SK-N-SH treated with all-trans-retinoic acid at 6 μM for 48 hours (cell line): Measurements from ENCODE around the gene SEC23B.

Experiments used
- ATAC-seq: fragments of 200-7000 bp; cut with Tn5 transposase; 3 replicates; pipeline ENCODE4 v1.9.1; 2020; ENCODE audit warnings: mild to moderate bottlenecking, moderate library complexity
- ARNTL ChIP-seq: fragments of 450-650 bp; formaldehyde crosslinking; IDR thresholded peaks from 2 replicates; pipeline ENCODE4 v1.5.0; 2020; ENCODE audit warnings: low read depth, mild to moderate bottlenecking, moderate library complexity, borderline replicate concordance
- BACH2 ChIP-seq: fragments of 250-450 bp; sonication (Bioruptor Pico); IDR thresholded peaks from 2 replicates; pipeline ENCODE4 v1.9.0; 2021; ENCODE audit warnings: mild to moderate bottlenecking, borderline replicate concordance
- CREB5 ChIP-seq: fragments of 250-450 bp; sonication (Bioruptor Pico); IDR thresholded peaks from 2 replicates; pipeline ENCODE4 v1.5.1; 2020; ENCODE audit warnings: low read depth, mild to moderate bottlenecking, moderate library complexity
- CSDC2 ChIP-seq: fragments of 250-450 bp; sonication (Bioruptor Pico); IDR thresholded peaks from 2 replicates; pipeline ENCODE4 v1.5.0; 2020; ENCODE audit warnings: mild to moderate bottlenecking, moderate library complexity
- ESRRG ChIP-seq: fragments of 250-450 bp; sonication (Bioruptor Pico); IDR thresholded peaks from 2 replicates; pipeline ENCODE4 v1.6.1; 2021; ENCODE audit warnings: mild to moderate bottlenecking
- GLIS3 ChIP-seq: fragments of 250-450 bp; sonication (Bioruptor Pico); IDR thresholded peaks from 2 replicates; pipeline ENCODE4 v1.5.0; 2020; ENCODE audit warnings: mild to moderate bottlenecking, moderate library complexity
- ISL1 ChIP-seq: fragments of 250-450 bp; sonication (Bioruptor Pico); IDR thresholded peaks from 2 replicates; pipeline ENCODE4 v2.1.2; 2022; ENCODE audit warnings: mild to moderate bottlenecking, moderate library complexity
- OSR1 ChIP-seq: fragments of 250-450 bp; sonication (Bioruptor Pico); IDR thresholded peaks from 2 replicates; pipeline ENCODE4 v1.8.0; 2022; ENCODE audit warnings: moderate library complexity, mild to moderate bottlenecking, inconsistent platforms
- PATZ1 ChIP-seq: fragments of 250-450 bp; sonication (Bioruptor Pico); IDR thresholded peaks from 2 replicates; pipeline ENCODE4 v1.8.0; 2020; ENCODE audit warnings: mild to moderate bottlenecking, moderate library complexity, borderline replicate concordance
- POU6F1 ChIP-seq: fragments of 250-450 bp; sonication (Bioruptor Pico); IDR thresholded peaks from 2 replicates; pipeline ENCODE4 v1.8.0; 2021; ENCODE audit warnings: low read depth, mild to moderate bottlenecking, moderate library complexity, borderline replicate concordance
- RARB ChIP-seq: fragments of 250-450 bp; sonication (Bioruptor Pico); IDR thresholded peaks from 2 replicates; pipeline ENCODE4 v1.8.0; 2021; ENCODE audit warnings: mild to moderate bottlenecking, moderate library complexity
- SNAI2 ChIP-seq: fragments of 250-450 bp; sonication (Bioruptor Pico); IDR thresholded peaks from 2 replicates; pipeline ENCODE4 v1.5.0; 2020; ENCODE audit warnings: mild to moderate bottlenecking, moderate library complexity
- TCF4 ChIP-seq: fragments of 250-450 bp; sonication (Bioruptor Pico); IDR thresholded peaks from 2 replicates; pipeline ENCODE4 v1.8.0; 2021; ENCODE audit warnings: mild to moderate bottlenecking, moderate library complexity, borderline replicate concordance
- TOX ChIP-seq: fragments of 250-450 bp; sonication (Bioruptor Pico); IDR thresholded peaks from 2 replicates; pipeline ENCODE4 v1.8.0; 2021; ENCODE audit warnings: mild to moderate bottlenecking, moderate library complexity, borderline replicate concordance
- TSHZ2 ChIP-seq: fragments of 250-450 bp; sonication (Bioruptor Pico); IDR thresholded peaks from 2 replicates; pipeline ENCODE4 v1.5.0; 2020; ENCODE audit warnings: mild to moderate bottlenecking, moderate library complexity
- ZC3H10 ChIP-seq: fragments of 250-450 bp; sonication (Bioruptor Pico); IDR thresholded peaks from 2 replicates; pipeline ENCODE4 v1.5.1; 2021; ENCODE audit warnings: mild to moderate bottlenecking, moderate library complexity
- ZFP3 ChIP-seq: fragments of 250-450 bp; sonication (Bioruptor Pico); IDR thresholded peaks from 2 replicates; pipeline ENCODE4 v1.5.0; 2020; ENCODE audit warnings: mild to moderate bottlenecking, moderate library complexity
- ZFP30 ChIP-seq: fragments of 450-650 bp; formaldehyde crosslinking; IDR thresholded peaks from 2 replicates; pipeline ENCODE4 v1.5.0; 2022; ENCODE audit warnings: mild to moderate bottlenecking, moderate library complexity
- ZNF565 ChIP-seq: fragments of 450-650 bp; formaldehyde crosslinking; conservative IDR thresholded peaks from 2 replicates; pipeline ENCODE4 v1.5.0; 2020; ENCODE audit warnings: low read depth, mild to moderate bottlenecking, moderate library complexity
- ZNF70 ChIP-seq: fragments of 450-650 bp; formaldehyde crosslinking; IDR thresholded peaks from 2 replicates; pipeline ENCODE4 v1.5.0; 2020; ENCODE audit warnings: mild to moderate bottlenecking, moderate library complexity
- ZNF8 ChIP-seq: fragments of 450-650 bp; formaldehyde crosslinking; IDR thresholded peaks from 2 replicates; pipeline ENCODE4 v1.5.0; 2020; ENCODE audit warnings: mild to moderate bottlenecking, moderate library complexity

The SEC23B gene

GRCh38 chr20:18533491-18533890 lies 25.8 kb downstream of the SEC23B start:
- ATAC-seq: no peak
- no peak for TF ChIP-seq BACH2 (CRISPR knock-in tag)

GRCh38 chr20:18533978-18534644 lies 26.4 kb downstream of the SEC23B start:
- no peak for ATAC-seq
- TF ChIP-seq ZFP3 (CRISPR knock-in tag) (no peak), ZC3H10 (CRISPR knock-in tag) (no peak)

GRCh38 chr20:18537651-18538050 lies 29.9 kb downstream of the SEC23B start:
- ATAC-seq: no peak
- TF ChIP-seq ZNF565: no peak
- TF ChIP-seq ARNTL (CRISPR knock-in tag): no peak
- no peak for TF ChIP-seq PATZ1 (CRISPR knock-in tag)
- no peak for TF ChIP-seq SNAI2 (CRISPR knock-in tag)
- TF ChIP-seq TSHZ2 (CRISPR knock-in tag): no peak
- no peak for TF ChIP-seq ZFP30 (CRISPR knock-in tag)
- no peak for TF ChIP-seq BACH2 (CRISPR knock-in tag)
- no peak for TF ChIP-seq CREB5 (CRISPR knock-in tag)
- TF ChIP-seq RARB (CRISPR knock-in tag): no peak
- no peak for TF ChIP-seq POU6F1 (CRISPR knock-in tag)
- no peak for TF ChIP-seq ZFP3 (CRISPR knock-in tag)
- no peak for TF ChIP-seq OSR1 (CRISPR knock-in tag)
- no peak for TF ChIP-seq ZNF8 (CRISPR knock-in tag)
- no peak for TF ChIP-seq ZC3H10 (CRISPR knock-in tag)
- no peak for TF ChIP-seq GLIS3 (CRISPR knock-in tag)
- TF ChIP-seq ZNF70 (CRISPR knock-in tag): no peak
- no peak for TF ChIP-seq TOX (CRISPR knock-in tag)
- no peak for TF ChIP-seq TCF4 (CRISPR knock-in tag)
- no peak for TF ChIP-seq ISL1 (CRISPR knock-in tag)

GRCh38 chr20:18541741-18542140 lies 34.0 kb downstream of the SEC23B start:
- no peak for ATAC-seq
- TF ChIP-seq TOX (CRISPR knock-in tag) (no peak), ESRRG (CRISPR knock-in tag) (no peak), CSDC2 (no peak), ARNTL (CRISPR knock-in tag) (no peak), POU6F1 (CRISPR knock-in tag) (no peak), TCF4 (CRISPR knock-in tag) (no peak), ISL1 (CRISPR knock-in tag) (no peak), ZC3H10 (CRISPR knock-in tag) (no peak), GLIS3 (CRISPR knock-in tag) (no peak), ZNF565 (no peak), SNAI2 (CRISPR knock-in tag) (no peak)
